ENCODE data around the gene DDX5.

- no peak for TF ChIP-seq CTCF (IDR thresholded peaks at IDR 0.05; ENCODE audit: low read length)
- no peak for TF ChIP-seq EZH2 (IDR thresholded peaks at IDR 0.05; ENCODE audit: borderline replicate concordance, low read length)
Observed at GRCh38 chr17:64499805-64500486, 6.1 kb downstream of the DDX5 start.
